HAP-1 (cell line): Measurements from ENCODE around the gene PPP1R16B.
A peak's percentile ranks its signal among the peaks of the same experiment; 100 is the strongest.
"Not testable (repeated sequence)": the region's sequence is repeated elsewhere in the genome, so short reads cannot be mapped to it uniquely, and the experiment has no call there.

Experiments used
- DNase-seq, 2 experiments: peaks; one replicate each; pipeline ENCODE4 v3.0.0-alpha.2; 2016 to 2020; ENCODE audit warnings: low spot score in 2 of 2
- H3K27me3 ChIP-seq: fragments of 250-450 bp; sonication (Bioruptor Pico); 2 replicates; pipeline ENCODE4 v1.5.1; 2020; ENCODE audit warnings: low read depth, mild to moderate bottlenecking, moderate library complexity
- H3K36me3 ChIP-seq: fragments of 250-450 bp; sonication (Bioruptor Pico); replicated peaks from 2 replicates; pipeline ENCODE4 v1.5.1; 2020; ENCODE audit warnings: mild to moderate bottlenecking
- H3K4me1 ChIP-seq: fragments of 250-450 bp; sonication (Bioruptor Pico); 2 replicates; pipeline ENCODE4 v1.5.1; 2020; ENCODE audit warnings: mild to moderate bottlenecking
- H3K4me3 ChIP-seq: fragments of 250-450 bp; sonication (Bioruptor Pico); 2 replicates; pipeline ENCODE4 v1.5.1; 2020; ENCODE audit warnings: mild to moderate bottlenecking, moderate library complexity
- H3K9me3 ChIP-seq: fragments of 250-450 bp; sonication (Bioruptor Pico); 2 replicates; pipeline ENCODE4 v1.5.1; 2020; ENCODE audit warnings: mild to moderate bottlenecking, moderate library complexity
- in situ Hi-C: fragments of 300-500 bp; cut with MboI; formaldehyde crosslinking; loops from 3 replicates; pipeline ENCODE4 v1.14.3; 2020; ENCODE audit warnings: low sequenced_read_pairs, inconsistent platforms, mixed read lengths

The PPP1R16B gene

GRCh38 chr20:38779247-38780097 is 26.0 kb upstream of the PPP1R16B start:
- Histone ChIP-seq H3K36me3 (no peaks in the 10 kb centered on the region), H3K4me3 (no peak overlapping the region), H3K27me3 (no peaks in the 10 kb centered on the region), H3K9me3 (no peaks in the 10 kb centered on the region), H3K4me1 (peaks cover 7% of the 10 kb centered on the region; the same call in 1 of the 2 replicates)
- in situ Hi-C loops: no loop called here
- peak in 1 of 2 experiments; percentile 5 for DNase-seq

- in situ Hi-C loops: no loop called here
Observed at GRCh38 chr20:38782275-38782674, 23.2 kb upstream of the PPP1R16B start.

GRCh38 chr20:38787870-38788269 is 17.6 kb upstream of the PPP1R16B start:
- no peak overlapping the region for H3K4me3 ChIP-seq
- in situ Hi-C loops: no loop called here
- no peaks in the 10 kb centered on the region for H3K9me3 ChIP-seq
- DNase-seq: no peak
- no peaks in the 10 kb centered on the region for H3K27me3 ChIP-seq
- no peaks in the 10 kb centered on the region for H3K36me3 ChIP-seq
- H3K4me1 ChIP-seq: no peaks in the 10 kb centered on the region

More at GRCh38 chr20:38782275-38782674, 23.2 kb upstream of the PPP1R16B start:
- Histone ChIP-seq H3K4me3 (no peak overlapping the region), H3K27me3 (no peaks in the 10 kb centered on the region), H3K9me3 (no peaks in the 10 kb centered on the region), H3K4me1 (peaks cover 7% of the 10 kb centered on the region; the same call in 1 of the 2 replicates), H3K36me3 (no peaks in the 10 kb centered on the region)
- DNase-seq: no peak

GRCh38 chr20:38789503-38790199 is 15.8 kb upstream of the PPP1R16B start:
- H3K27me3 ChIP-seq: no peaks in the 10 kb centered on the region
- in situ Hi-C loops: no loop called here
- H3K4me1 ChIP-seq: no peaks in the 10 kb centered on the region
- H3K4me3 ChIP-seq: no peak overlapping the region
- no peaks in the 10 kb centered on the region for H3K9me3 ChIP-seq
- DNase-seq: no peak
- no peaks in the 10 kb centered on the region for H3K36me3 ChIP-seq

GRCh38 chr20:38790200-38791053 is 15.1 kb upstream of the PPP1R16B start:
- Histone ChIP-seq H3K4me3 (no peak overlapping the region), H3K27me3 (no peaks in the 10 kb centered on the region), H3K4me1 (no peaks in the 10 kb centered on the region), H3K36me3 (no peaks in the 10 kb centered on the region), H3K9me3 (no peaks in the 10 kb centered on the region)
- peak in 1 of 2 experiments; percentile 41 for DNase-seq
- in situ Hi-C loops: no loop called here

GRCh38 chr20:38791291-38791690 is 14.2 kb upstream of the PPP1R16B start:
- Histone ChIP-seq H3K4me1 (no peaks in the 10 kb centered on the region), H3K9me3 (no peaks in the 10 kb centered on the region), H3K4me3 (no peak overlapping the region), H3K36me3 (no peaks in the 10 kb centered on the region), H3K27me3 (no peaks in the 10 kb centered on the region)
- in situ Hi-C loops: no loop called here
- DNase-seq: no peak

GRCh38 chr20:38791940-38792339 is 13.6 kb upstream of the PPP1R16B start:
- Histone ChIP-seq H3K36me3 (no peaks in the 10 kb centered on the region), H3K4me1 (no peaks in the 10 kb centered on the region), H3K27me3 (no peaks in the 10 kb centered on the region), H3K9me3 (no peaks in the 10 kb centered on the region), H3K4me3 (no peak overlapping the region)
- no peak for DNase-seq
- in situ Hi-C loops: no loop called here

GRCh38 chr20:38794057-38794456 is 11.4 kb upstream of the PPP1R16B start:
- DNase-seq, H3K4me3 ChIP-seq, in situ Hi-C loops, H3K4me1 ChIP-seq, H3K36me3 ChIP-seq, H3K9me3 ChIP-seq, H3K27me3 ChIP-seq: not testable (repeated sequence)

- no peak for DNase-seq
- Histone ChIP-seq H3K27me3 (no peaks in the 10 kb centered on the region), H3K4me1 (no peaks in the 10 kb centered on the region), H3K4me3 (no peak overlapping the region), H3K9me3 (no peaks in the 10 kb centered on the region), H3K36me3 (no peaks in the 10 kb centered on the region)
- in situ Hi-C loops: no loop called here
Observed at GRCh38 chr20:38798266-38798665, 7.2 kb upstream of the PPP1R16B start.

GRCh38 chr20:38799203-38799602 is 6.3 kb upstream of the PPP1R16B start:
- Histone ChIP-seq H3K27me3 (no peaks in the 10 kb centered on the region), H3K4me3 (no peak overlapping the region), H3K9me3 (no peaks in the 10 kb centered on the region), H3K4me1 (no peaks in the 10 kb centered on the region), H3K36me3 (no peaks in the 10 kb centered on the region)
- in situ Hi-C loops: no loop called here
- DNase-seq: no peak

GRCh38 chr20:38800882-38801281 is 4.6 kb upstream of the PPP1R16B start:
- no peaks in the 10 kb centered on the region for H3K27me3 ChIP-seq
- no peak overlapping the region for H3K4me3 ChIP-seq
- no peaks in the 10 kb centered on the region for H3K36me3 ChIP-seq
- in situ Hi-C loops: no loop called here
- no peaks in the 10 kb centered on the region for H3K9me3 ChIP-seq
- H3K4me1 ChIP-seq: peaks cover 10% of the 10 kb centered on the region
- DNase-seq: no peak

- in situ Hi-C loops: no loop called here
- no peak overlapping the region for H3K4me3 ChIP-seq
- no peaks in the 10 kb centered on the region for H3K27me3 ChIP-seq
- H3K4me1 ChIP-seq: peaks cover 10% of the 10 kb centered on the region
- DNase-seq: no peak
- H3K9me3 ChIP-seq: no peaks in the 10 kb centered on the region
- no peaks in the 10 kb centered on the region for H3K36me3 ChIP-seq
Observed at GRCh38 chr20:38804221-38804620, 1.3 kb upstream of the PPP1R16B start.

- Histone ChIP-seq H3K4me1 (peaks cover 10% of the 10 kb centered on the region), H3K27me3 (no peaks in the 10 kb centered on the region), H3K4me3 (peak overlapping the region; percentile 44), H3K36me3 (no peaks in the 10 kb centered on the region), H3K9me3 (no peaks in the 10 kb centered on the region)
- in situ Hi-C loops: no loop called here
- DNase-seq: peak; percentile 10 to 14
Observed at GRCh38 chr20:38804682-38805501, 605 bp upstream of the PPP1R16B start.
